GM21367 (cell line): ENCODE data around the gene UBAP2.
"Not testable (repeated sequence)": the region's sequence is repeated elsewhere in the genome, so short reads cannot be mapped to it uniquely, and the experiment has no call there.

Experiments
- ATAC-seq: cut with Tn5 transposase; IDR thresholded peaks from one replicate; pipeline ENCODE4 v1.9.1; 2021; ENCODE audit not compliant: unreplicated experiment

Gene UBAP2

GRCh38 chr9:33992632-33993031 is 56.1 kb downstream of the UBAP2 start:
- ATAC-seq, result no peak

GRCh38 chr9:33988219-33988890 is 60.3 kb downstream of the UBAP2 start:
- ATAC-seq, result peak; percentile 94

GRCh38 chr9:33976414-33976813 is 72.3 kb downstream of the UBAP2 start:
- ATAC-seq, result no peak

DNA sequence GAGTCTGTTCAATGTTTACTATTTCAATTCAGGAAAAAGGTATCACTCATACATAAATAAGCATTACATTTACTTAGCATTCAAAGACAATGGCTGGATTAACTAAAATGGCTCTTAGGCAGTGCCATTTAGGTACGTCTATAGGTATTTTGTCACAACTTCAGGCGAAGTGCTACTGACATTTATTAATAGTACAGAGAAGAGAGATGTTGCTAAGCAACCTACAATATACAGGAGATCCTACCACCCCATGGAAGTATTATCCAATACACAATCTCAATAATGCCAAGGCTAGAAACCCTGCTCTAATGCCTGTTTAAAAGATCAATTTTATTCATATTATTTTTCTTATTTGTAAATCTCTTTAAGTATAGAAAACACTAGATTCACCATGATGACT is 76.0 kb downstream of the UBAP2 start:
- no peak for ATAC-seq

DNA sequence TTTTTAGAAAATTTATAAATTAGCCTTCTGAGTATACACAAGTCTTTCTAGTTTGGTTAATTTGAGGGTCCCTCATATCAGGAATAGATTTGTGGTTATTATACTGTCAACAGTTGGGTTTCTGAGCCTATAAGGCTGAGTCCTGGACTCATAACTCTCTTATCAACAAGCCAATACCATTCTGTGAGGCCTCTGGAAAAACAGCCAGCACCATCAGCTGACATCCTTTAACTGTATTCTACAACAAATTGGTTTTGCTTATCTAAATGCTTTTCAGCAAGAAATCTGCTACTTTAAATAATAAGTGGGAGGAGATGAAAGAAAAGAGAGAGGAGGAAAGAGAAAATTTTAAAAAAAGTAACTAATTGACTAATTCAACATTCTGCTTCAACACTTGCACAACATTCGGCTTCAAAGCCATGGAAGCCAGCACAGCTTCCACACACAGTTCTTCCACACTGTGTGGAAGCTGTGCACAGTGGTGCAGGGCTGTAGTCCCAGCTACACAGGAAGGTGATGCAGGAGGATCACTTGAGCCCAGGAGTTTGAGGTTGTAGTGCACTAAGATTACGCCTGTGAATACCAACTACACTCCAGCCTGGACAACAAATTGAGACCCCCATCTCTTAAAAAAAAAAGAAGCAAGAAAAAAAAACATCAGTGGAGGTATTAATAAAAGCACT is 84.5 kb downstream of the UBAP2 start:
- no peak for ATAC-seq

GRCh38 chr9:33962468-33962867 is 86.2 kb downstream of the UBAP2 start:
- ATAC-seq, result not testable (repeated sequence)

DNA sequence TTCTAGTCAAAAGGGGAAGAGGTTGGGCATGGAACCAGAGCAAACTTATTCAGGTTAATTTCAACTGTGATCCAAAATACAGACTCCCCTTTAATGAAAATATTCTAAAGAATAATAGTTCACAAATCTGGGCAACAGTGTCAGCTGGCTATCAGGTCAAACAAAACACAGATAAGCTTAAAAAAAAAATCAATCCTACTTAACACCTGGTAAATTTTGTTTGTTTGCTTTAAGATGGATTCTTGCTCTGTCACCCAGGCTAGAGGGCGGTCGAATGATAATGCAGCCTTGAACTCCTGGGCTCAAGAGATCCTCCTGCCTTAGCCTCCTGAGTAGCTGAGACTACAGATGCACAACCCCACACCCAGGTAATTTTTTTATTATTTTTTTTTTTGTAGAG is 89.0 kb downstream of the UBAP2 start:
- no peak for ATAC-seq

- ATAC-seq, result no peak
Measured at GRCh38 chr9:33956544-33956943, 92.1 kb downstream of the UBAP2 start.

- no peak for ATAC-seq
Measured at GRCh38 chr9:33952066-33952465, 96.6 kb downstream of the UBAP2 start.

GRCh38 chr9:33950371-33950770 is 98.3 kb downstream of the UBAP2 start:
- no peak for ATAC-seq

DNA sequence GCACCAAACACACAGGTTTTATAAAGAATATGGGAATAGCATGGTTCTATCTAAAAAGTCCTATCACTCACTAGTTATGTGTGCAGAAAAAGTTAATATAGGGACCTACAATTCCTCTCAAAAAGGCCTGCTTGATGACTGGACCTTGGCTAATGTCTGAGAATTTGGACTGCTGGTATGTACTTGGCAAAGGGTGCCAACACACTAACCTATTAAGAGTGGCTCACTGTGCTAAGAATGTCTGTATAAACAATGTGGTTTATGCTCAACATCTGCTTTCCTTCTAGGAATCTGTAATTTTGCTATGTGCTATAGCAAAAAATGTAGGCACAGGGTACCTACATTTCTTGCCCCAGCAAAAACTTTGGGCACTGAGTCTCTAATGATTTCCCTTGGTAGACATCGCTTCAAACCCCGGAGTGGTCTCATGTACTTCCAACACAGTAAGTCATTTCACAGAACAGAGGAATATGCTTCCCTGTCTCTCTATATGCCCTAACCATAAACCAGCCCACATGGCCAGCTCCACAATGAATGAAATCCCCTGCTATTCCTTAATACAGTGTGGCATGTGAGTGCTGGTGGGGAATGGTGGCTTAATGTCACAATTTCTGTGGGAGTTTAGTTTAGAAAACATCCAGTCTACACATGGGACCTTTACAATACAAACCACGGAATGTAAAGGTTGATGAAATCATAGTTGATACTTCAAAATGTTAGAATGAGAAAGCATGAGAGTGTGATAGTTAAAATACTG is 101.7 kb downstream of the UBAP2 start:
- no peak for ATAC-seq

- ATAC-seq, result no peak
Measured at GRCh38 chr9:33943389-33943788, 105.3 kb downstream of the UBAP2 start.

- no peak for ATAC-seq
Measured at GRCh38 chr9:33942471-33943083, 106.1 kb downstream of the UBAP2 start.

DNA sequence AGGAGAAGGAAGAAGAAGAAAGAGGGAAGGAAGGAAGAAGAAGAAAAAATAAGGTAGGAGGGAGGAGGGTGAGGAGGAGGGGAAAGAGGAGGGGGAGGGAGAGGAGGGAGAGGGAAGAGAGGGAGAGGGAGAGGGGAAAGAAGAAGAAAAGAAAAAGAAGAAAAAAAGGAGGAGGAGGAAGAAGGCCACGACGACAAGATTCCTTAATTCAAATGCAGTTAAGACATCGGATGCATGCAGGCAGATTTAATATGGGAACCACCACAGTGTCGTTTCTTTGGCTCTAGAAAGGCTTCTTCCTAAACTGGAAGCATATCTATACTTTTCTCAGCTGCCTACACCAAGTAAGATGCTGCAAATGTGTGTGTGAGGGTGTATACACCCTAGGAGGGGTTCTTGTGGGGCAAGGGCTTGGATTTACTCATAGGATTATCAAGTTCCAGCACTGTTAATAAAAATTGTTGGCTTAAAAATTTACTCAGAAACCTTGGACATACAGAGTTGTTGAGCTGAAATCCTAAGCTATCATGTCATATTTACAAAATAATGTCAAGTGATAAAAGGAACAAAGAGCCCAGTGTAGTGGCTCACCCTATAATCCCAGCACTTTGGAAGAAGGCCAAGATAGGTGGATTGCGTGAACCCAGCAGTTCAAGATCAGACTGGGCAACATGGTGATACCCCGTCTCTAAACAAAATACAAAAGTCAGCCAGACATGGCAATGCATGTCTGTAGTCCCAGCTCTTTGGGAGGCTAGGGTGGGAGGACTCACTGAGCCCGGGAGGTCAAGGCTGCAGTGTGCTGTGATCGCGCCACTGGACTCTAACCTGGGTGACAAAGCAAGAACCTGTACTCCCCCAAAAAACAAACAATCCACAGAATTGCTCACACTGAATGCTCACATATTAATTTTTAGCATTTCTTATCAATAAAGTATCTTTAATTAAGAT is 108.5 kb downstream of the UBAP2 start:
- no peak for ATAC-seq

DNA sequence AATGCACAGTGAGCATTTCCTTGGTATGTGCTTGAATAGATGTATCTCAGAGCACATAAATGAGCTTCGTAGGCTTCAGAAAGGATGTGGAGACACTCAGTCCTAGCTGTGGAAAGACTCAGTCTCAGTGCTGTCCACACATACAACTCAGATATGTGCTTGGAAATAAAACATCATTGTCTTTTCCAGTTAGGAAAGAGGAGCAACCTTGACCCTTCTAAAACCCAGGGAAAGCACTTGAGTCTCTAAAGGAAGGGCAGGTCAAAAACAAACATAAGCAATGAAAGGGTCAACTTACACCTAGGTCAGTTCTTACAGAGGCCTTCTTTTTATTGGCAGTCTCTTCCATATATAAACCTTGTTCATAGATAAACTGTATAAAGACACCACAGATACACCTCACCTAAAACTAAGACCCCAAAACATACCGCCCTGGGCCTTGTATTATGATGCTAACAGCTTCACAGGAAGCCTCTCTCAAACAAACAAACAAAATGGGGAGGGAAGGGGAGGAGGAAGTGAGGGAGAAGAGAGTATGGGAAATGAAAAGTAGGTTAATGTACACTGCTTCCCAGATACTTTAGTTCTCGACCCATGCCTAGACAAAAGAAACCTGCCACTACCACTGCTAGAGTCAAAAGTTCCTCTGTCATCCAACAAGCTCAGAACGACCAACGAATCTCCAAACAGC is 114.4 kb downstream of the UBAP2 start:
- ATAC-seq, result no peak

DNA sequence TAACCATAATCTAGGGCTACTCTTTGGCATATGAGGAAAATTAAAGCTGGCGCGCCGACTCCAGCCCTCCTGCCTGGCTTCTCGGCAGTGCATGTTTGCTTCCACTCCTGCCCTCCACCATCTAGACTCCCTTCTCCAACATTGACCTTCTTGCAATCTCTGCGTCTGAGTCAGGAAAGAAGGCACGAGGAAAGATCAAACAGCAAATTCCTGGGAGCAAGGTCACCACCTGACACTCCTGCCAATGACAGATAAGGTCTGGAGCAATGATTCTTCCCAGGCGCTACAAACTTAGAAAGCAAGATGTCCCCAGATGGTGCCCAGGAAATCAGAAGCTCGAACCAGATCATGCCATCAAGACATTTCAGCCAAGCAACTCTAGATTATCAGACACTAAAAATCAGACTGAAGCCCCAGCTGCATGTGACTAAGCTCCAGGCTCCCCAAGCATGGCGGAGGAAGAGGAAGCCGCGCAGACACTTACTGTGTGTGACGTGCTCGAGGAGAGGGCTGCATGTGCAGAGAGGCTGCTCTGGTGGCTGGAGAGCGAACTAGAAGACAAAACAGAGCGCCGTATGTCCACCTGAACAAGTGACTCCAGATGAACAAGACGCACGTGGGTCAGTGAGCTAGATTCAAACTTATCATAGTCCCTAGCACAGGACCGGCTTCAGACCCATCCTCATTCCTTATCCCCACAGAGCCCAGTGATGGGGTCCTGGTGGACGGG is 116.4 kb downstream of the UBAP2 start:
- ATAC-seq, result no peak

- no peak for ATAC-seq
Measured at GRCh38 chr9:33931326-33931725, 117.4 kb downstream of the UBAP2 start.

GRCh38 chr9:33927694-33928093 is 121.0 kb downstream of the UBAP2 start:
- no peak for ATAC-seq

DNA sequence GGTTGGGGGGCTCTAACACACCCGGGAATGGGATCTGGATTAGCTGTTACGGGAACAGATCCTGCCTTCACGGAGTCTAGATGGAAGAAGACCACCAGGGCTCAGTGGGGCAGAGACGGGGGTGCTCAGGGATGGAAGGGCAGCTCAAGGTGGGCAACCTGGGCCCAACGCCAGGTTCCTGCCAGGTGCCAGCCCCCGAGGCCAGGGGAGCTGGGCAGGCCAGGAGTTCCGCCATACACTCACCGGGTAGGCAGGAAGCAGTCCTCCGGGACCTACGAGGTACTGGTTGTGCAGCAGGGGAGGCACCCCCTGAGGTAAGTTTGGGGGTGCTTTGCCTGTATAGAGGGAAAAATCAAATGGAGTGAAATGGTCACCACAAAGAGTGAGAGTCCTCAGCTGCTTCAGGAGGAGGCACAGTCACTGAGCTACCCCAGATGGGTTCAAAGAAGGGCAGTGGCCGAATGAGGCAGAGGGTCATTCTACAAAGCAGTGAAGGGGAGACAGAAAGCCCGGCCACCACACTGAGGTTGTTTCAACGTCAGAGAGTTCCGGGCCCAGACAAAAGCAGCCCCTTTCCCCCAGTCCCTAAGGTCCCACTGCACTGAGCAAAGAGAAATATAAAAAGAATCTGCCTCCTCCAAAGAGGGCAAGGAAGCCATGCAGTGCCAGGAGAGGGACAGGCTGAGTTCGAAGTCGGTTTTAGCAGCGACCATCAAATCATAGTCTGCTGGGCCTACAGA is 121.8 kb downstream of the UBAP2 start:
- no peak for ATAC-seq
